ENCODE measurements around the gene PWP2.

Gene PWP2

GRCh38 chr21:44107026-44107501 lies at the start of gene PWP2:
Gene PWP2 (plus strand): TSS chr21:44107399. CDS start chr21:44107417, 18 bp downstream.
- peak; percentile 51 for DNase-seq

GRCh38 chr21:44057960-44058651 lies 49.1 kb upstream of the PWP2 start:
- DNase-seq = peak; percentile 59

GRCh38 chr21:44058652-44058964 lies 48.6 kb upstream of the PWP2 start:
- no peak for DNase-seq

GRCh38 chr21:44058981-44059380 lies 48.2 kb upstream of the PWP2 start:
- no peak for DNase-seq

- no peak for DNase-seq
These were observed 47.5 kb upstream of the PWP2 start for GRCh38 chr21:44059710-44060109.

- DNase-seq = no peak
These were observed 44.8 kb upstream of the PWP2 start for GRCh38 chr21:44062380-44062779.

GRCh38 chr21:44063151-44063912 lies 43.9 kb upstream of the PWP2 start:
- no peak for DNase-seq

GRCh38 chr21:44064852-44065403 lies 42.3 kb upstream of the PWP2 start:
- no peak for DNase-seq

- DNase-seq = peak; percentile 78
These were observed 41.8 kb upstream of the PWP2 start for GRCh38 chr21:44065428-44065827.

GRCh38 chr21:44066116-44066515 lies 41.1 kb upstream of the PWP2 start:
- DNase-seq = no peak

GRCh38 chr21:44067011-44067839 lies 40.0 kb upstream of the PWP2 start:
- DNase-seq = no peak

- DNase-seq = no peak
These were observed 36.8 kb upstream of the PWP2 start for GRCh38 chr21:44070391-44070790.

- DNase-seq = no peak
These were observed 35.7 kb upstream of the PWP2 start for GRCh38 chr21:44071359-44072104.

GRCh38 chr21:44072111-44072510 lies 35.1 kb upstream of the PWP2 start:
- DNase-seq = no peak

- DNase-seq = no peak
These were observed 32.8 kb upstream of the PWP2 start for GRCh38 chr21:44074315-44074958.

- no peak for DNase-seq
These were observed 30.9 kb upstream of the PWP2 start for GRCh38 chr21:44076316-44076715.

- DNase-seq = no peak
These were observed 28.7 kb upstream of the PWP2 start for GRCh38 chr21:44078411-44078981.

- DNase-seq = no peak
These were observed 27.8 kb upstream of the PWP2 start for GRCh38 chr21:44079446-44079845.

GRCh38 chr21:44079846-44080245 lies 27.4 kb upstream of the PWP2 start:
- DNase-seq = no peak

GRCh38 chr21:44082648-44083440 lies 24.4 kb upstream of the PWP2 start:
- DNase-seq = no peak

Measured in stimulated activated CD4-positive, alpha-beta T cell treated with anti-CD3 and anti-CD28 coated beads, Interleukin-4, amount 100 ng/mL, for 24 hours (primary cell).